HG02588 (cell line): ENCODE data around the gene COL5A2.

ENCODE experiments used
- ATAC-seq: cut with Tn5 transposase; IDR thresholded peaks from one replicate; pipeline ENCODE4 v1.9.1; 2021; ENCODE audit warnings: mild to moderate bottlenecking, moderate library complexity; ENCODE audit not compliant: unreplicated experiment

The COL5A2 gene

DNA sequence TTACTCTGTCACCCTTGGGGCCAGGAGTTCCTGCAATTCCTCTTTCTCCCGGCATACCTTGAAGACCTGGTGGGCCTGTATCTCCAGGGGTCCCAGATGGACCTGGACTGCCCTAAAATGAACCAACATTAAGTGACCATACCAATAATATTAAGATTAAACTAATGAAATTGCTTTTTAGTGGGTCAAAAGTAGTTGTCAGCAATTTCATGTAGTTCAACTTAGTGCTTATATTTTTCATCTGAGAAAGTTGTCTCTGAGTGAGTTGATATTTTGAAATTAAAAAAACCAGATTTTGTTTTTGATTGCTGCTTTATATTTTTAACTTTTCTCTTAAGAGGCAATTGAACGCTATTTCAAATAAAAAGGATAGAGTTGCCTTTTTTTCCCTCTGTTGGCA lies 122.2 kb downstream of the COL5A2 start:
- ATAC-seq = no peak

DNA sequence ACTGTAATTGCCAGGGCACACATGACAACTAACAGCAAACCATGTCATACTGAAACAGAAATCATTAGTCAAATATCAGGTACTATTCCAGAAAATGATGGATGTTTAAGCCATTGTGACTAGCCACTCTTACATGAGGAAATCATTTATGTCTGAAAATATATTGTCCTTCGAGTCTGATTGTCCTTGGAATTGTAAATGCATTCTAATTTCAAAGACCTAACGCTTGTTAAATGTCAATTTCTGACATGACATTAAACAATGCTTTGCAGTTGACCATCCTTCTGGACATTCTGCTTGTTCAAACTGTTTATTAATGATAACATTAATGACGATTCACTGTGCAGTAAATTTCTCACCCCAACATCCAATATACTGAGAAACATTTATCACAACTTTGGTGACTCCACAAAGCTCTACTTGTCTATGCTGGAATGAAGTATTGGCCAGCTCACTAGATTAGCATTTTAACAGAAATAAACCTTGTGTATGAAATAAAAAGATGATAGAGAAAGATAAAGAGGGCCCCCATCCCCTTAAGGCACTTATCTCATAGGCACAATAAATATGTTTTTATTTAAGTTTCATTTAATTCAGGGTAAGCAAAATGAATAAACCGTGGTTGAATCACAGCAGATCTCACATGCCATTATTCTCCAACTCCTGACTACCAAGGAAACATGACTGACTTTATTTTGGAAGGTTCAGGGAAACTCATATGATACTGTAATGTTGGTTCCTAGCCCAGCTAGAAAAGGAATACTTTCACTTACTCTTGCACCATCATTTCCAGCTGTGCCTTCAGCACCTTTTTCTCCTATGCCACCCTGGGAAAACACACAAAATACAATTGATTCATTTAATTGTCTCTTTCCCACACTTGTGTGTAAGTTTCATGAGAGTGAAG lies 123.1 kb downstream of the COL5A2 start:
- no peak for ATAC-seq

DNA sequence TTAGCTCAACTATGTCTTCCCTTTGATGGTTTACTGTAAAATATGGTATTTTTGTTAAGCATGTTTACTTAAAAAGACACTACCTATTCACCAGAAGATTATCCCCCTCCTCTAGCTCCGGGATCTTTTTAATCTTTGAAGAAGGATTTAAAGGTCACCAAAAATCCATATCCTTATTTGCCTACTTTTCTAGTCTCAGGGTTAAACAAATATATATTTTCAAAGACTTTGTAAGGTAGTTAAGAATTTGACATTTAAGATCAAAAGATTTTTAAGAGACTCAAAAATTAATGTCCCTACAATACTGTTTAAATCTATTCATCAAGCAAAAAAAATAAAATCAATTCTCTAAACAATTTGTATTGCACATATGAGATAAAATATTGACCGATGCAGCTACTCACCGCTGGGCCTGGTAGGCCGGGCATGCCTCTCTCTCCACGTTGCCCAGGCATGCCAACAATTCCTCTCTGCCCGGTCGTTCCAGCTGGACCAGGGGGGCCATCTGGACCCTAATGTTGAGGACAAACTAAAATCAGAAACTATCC lies 129.3 kb downstream of the COL5A2 start:
- no peak for ATAC-seq

DNA sequence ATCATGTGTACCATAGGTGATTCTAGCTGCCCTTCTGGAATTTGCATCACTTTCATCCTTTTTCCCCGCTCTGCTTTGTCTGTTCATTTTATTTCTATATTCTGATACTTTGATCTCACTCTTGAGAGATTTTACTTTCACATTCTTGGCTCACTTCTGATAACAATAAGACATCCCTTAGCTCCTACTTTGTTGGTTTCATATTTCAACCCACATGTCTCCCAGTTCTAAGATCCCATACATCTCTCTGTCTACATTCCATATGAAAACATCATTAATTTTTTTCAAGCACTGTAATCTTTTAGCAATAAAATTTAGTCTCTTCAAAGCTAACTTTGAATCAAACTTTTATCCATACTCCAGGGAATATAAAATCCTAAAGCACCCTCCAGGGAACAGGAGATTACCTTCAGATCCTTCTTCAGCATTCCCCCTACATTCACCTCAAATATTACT lies 129.8 kb downstream of the COL5A2 start:
- no peak for ATAC-seq

DNA sequence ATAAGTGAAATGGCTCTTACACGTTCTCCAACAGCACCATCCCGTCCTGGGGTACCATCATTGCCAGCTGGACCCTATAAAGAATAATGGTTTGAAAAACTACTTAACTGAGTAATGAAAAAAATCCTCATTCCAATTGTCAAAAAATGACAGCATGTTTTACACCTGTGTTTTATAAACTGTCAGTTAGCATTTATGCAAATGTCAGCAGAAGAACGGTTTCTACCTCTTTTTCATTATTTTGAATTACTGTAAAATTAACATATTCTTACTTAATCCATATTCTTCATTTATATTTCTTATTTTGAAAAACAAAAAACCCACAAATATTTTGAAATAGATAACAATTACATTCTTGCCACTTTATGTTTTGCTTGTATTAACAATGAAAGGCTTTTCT lies 131.4 kb downstream of the COL5A2 start:
- no peak for ATAC-seq

DNA sequence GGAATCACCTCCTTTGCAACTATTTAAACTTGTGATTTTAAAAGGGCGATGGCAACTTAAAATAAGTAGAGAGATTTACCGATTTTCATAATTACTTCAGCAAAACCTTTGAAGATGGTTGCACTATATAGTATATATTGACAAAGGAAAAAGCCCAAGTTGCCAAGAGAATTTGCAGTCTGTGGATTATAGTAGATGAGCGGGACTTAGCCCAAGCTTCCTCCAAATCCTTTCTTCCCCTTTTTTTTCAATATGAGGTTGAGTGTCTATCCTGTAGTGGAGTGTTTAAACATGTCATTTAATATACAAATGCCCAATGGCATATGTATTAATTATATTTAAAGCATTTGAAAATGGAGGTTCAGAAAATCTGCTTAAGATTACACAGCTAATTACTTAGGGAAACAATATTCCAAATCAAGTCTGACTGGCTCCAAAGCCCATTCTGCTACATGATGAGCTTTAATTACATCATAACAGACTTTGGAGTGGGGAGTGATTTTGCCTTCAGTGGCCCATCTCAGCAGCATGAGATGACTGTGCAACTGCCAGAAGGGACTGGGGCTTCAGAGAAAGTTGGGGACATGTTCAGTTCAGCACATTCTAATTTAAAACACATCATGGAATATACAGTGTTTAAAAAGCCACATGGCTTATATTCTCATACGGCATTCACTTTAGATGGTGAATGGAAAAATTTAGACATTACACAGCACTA lies 132.2 kb downstream of the COL5A2 start:
- ATAC-seq = no peak

DNA sequence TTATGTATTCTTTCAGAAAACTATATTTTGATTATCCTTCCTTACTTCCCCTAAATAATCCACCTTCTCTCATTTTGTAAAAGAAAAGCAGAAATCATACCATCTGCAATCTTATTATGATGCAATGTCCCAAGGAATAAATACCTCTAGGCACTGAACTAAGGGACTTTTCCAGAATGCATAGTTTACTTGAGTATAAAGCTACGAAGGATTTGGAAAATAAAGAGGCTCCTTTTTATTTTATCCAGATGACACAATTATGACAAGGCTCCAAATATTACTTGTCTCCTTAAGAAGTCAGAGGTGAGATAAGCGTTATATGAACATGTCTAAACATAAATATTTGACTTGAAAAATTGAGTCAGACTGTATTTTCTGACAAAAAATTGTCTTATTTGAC lies 133.2 kb downstream of the COL5A2 start:
- ATAC-seq = no peak

DNA sequence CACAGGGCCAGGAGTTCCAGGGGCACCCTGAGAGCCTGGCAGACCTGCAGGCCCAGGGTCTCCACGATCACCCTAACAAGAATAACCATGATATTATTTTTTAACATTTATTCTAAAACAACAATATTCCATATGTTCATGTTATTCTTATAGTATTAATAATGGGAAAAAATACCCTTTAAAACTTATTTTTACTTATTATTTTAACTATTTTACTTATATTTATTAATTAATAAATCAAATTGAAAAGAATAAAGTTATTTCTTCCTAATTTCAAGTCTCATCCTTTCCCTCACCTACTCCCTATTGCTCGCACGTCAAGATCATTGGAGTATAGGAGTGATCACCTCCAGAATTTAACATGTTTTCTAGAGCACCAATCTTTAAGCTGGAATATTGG lies 133.7 kb downstream of the COL5A2 start:
- no peak for ATAC-seq

DNA sequence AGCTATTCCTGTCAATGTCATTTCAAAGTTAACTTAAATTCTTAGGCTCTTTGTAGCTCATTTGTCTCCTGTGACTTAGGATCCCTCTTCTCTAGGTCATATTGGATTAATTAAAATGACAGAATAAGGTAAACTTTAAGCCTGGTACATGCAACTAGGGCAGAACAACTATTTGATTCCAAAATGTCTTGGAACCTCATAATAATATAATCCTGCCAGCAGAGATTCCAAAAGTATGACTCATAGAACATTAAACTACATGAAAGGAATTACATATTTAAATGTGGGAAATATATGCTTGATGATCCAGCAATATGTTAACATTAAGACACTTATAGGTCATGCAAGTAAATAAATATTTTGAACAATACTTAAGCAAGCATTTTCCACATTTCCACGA lies 142.0 kb downstream of the COL5A2 start:
- no peak for ATAC-seq

DNA sequence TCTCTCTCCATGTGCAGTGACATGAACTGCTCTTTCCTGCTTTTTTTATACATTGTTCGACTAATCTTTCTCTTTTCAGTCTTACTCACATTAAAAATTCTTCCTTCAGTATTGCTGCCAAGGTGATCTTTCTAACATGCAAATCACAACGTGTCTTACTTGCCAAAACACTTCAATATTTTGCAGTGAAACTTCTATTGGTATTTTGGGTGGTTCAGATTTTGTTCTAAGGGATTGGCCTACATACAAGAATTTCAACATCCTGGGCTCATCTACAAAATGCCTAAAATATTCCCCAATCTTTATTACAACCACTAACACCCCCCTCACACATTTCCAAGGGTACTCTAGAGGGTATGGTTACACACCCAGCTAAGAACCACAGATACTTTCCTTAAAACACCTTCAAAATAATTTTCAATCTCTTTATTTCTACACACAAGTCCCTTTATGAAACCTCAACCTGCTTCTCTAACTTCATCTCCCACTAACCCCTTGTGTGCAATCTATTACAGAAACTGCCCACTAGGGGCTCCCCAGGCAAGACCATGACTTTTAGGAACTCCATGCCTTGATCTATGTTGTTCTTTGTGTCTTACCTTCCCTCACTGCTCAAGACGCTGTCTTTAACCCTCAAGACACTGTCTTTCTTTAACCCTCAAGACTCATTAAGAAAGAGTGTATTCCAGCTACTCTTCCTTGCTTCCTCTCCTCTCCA lies 154.5 kb downstream of the COL5A2 start:
- no peak for ATAC-seq

DNA sequence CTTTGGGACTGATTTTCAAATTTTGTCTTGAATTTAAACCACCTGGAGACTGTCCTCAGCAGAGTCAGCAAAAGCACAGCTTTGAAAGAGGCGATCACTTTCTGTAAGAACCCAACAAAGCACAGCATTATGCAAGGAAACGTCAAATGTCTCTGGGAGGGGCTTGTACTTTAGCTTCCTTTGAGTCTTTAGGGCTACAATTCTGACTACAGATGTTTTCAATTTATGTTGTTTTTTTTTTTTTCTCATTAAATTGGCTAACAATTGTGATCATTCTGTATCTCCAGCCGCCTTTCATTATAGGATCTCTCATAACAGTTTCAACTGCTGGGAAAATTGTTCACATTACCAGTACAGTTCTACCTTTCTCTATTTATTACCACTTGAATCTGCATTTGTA lies 157.1 kb downstream of the COL5A2 start:
- ATAC-seq = no peak

DNA sequence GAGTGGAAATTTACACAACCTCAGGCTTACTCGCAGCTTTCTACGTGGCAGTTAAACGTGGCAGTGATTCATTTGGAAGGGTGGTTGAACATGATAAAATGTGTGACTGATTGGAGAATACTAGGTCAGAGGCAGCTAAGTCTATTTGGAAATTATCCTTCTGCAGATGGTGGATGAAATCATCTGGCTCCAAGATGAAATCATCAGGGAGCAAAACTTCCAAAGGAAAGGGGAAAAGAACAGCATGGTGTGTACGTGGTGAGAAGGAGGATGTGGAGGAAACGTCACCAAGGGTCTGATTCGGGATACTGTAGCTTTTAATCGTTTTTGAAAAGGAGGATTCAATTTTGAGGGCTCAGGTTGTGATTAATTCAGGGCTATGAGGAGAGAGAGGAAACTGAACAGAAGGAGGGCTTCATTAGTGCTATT lies 157.5 kb downstream of the COL5A2 start:
- ATAC-seq = no peak

DNA sequence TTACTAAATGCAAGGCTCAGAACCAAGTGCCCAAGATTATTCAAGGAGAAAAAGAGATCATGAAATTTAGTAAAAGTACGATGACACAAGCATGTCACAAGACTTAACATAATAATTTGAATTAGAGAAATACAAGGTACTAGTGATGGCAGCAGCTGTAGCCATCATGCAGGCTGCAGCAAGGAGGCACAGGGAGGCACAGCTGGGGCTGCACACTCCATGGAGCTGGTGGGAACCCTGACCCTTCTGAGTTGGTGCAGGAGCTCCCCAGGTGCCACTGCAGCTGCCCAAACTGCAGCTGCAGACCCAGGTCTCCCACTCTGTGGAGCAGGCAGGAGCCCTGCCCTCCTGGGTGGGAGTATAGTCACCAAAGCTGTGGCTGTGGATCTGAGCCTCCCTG lies 159.4 kb downstream of the COL5A2 start:
- ATAC-seq = no peak

DNA sequence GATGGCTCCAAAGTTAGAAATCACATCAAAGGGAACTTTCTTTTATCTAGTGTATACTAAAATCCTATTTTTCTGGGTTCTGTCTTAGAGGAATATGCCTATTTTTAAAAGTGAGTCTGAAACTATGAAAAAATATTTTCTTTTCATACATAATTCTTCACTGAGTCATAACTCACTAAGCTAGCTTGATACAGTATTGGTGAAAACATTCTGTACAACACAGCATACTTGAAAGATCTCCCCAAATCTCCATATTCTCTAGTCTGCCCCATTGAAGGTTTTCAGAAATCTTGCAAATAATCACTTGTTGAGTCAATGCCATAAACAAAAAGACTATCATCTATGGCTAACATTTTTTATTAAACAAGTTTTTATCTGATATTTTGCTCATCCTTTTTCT lies 160.9 kb downstream of the COL5A2 start:
- ATAC-seq = no peak

DNA sequence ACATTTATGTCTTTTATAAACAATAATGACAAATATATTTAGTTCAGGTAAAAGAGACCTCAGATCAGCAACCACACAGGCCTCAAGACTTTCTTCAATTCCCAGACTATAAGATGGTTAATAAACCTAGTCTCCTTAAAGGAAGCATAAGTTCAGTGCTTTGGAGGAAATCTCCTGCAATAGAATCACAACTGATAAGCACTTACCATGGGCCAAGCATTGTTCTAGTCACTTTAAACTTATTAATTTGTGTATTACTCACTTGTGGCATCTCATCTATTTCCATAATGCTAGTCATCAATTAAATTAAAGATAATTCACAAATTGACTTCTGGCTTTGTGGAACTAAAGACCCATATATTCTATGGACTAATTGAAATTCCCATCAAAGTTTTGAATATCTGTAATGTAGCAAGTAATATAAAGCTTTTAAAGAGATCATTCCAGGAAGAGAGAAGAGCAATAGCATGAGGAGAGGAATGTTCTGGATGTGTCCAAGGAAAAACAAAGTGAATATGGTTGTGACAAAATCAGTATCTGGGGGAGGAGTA lies 163.2 kb downstream of the COL5A2 start:
- ATAC-seq = no peak

DNA sequence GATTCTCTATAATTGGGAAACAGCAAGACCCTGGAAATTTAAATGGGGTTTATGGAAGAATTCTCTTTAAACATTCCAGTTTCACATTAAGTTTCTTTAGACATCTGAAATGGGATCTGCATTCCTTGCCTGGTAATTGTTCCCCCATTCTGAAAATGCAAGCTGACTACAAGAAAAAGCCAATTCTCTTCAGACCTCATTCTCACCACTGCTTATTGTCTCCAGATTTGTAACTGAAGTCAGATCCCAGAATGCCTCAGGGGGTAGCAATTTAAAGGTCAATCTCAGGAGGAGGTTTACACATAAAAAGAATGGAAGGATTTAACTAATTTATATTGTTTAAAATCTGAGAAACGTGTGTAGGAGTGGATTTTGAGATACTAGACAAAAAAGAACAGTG lies 164.2 kb downstream of the COL5A2 start:
- ATAC-seq = no peak

DNA sequence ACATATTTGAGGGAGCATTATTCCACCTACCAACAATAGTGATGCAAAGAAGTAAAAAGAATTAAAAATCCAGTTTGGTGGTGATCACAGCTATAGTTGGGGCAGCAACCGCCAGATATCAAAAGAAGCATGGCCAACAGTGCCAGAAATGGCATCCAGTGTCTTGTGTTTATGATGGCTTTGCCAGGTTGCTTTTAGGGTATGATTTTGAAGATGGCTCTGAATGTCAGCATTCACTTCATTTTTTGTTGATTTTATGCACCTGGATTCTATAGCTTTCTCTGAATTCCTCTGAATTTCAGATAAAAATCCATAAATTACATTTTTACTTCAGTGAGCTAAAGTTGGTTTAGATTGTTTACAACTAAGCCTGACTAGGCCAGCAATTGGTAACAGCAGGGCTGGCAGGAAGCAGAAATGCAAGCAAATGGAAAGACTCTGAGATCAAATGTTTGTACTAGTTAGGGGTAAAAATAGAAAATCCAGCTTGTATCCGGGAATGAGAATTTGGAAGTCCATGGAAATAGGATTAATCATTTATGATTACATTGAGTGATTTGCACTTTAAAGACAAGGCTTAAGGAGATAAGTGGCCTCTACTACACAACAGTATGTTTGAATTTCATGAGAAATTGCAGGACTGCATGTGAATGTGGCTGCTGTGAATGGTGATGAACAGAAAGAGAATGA lies 165.0 kb downstream of the COL5A2 start:
- no peak for ATAC-seq

DNA sequence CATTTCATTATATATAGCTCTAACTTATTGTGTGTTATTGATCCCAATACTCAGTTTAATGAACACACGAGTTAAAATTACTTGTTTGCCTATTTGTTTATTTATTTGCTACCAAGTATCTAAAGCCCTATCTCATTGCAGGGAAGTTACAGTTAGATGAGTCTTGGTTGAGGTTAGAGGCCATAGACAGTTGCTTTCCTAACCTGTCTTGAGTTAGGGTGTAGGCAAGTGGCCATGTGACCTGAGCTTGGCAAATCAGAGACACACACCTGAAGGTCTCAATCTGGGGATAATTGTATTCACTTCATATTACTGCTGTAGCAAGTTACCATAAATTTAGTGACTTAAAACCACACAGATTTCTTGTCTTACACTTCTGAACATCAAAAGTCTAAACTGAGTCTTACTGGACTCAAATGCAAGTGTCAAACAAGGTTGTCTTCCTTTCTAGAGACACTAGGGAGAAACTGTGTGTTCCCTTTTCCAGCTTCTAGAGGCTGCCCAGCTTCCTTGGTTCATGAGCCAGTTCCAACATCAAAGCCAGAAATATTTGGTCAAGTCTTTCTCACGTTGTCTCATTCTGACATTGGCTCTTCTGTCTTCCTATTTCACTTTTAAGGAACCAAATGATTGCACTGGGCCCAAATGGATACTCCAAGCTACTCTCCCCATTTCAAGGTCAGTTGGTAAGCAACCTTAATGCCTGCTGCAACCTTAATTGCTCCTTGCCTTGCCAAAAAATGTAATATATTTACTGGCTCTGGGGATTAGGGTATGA lies 165.7 kb downstream of the COL5A2 start:
- no peak for ATAC-seq

DNA sequence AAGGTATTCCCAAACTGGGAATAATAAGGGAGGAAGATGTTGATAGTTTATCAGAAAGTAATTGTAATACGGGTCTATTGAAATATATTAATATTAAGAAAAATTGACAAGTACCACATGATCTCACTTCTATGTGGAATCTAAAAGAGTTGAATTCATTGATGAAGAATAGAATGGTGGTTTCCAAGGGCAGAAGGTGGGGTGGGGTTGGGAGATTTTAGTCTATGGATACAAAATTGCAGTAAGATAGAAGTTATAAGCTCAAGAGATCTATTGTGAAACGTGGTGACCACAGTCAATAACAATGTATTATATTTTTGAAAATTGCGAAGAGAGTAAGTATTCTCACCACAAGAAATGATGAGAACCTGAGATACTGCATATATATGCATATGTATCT lies 166.5 kb downstream of the COL5A2 start:
- no peak for ATAC-seq

DNA sequence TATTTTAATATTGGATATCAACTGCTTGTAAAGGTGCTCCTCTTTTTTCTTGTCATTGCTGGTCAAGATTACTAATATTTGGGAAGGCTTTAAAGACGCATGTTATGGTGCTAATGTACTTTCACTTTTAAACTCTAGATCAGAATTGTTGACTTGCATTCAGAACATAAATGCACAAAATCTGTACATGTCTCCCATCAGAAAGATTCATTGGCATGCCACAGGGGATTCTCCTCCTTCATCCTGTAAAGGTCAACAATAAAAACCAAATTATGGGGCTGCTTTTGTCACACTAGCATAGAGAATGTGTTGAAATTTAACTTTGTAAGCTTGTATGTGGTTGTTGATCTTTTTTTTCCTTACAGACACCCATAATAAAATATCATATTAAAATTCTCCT lies 167.2 kb downstream of the COL5A2 start:
- ATAC-seq = no peak
